Omental fat pad (tissue), 4 donors: ENCODE results near the gene RAP1GDS1. TPM values are rescaled to one million over a fixed set of nuclear protein-coding genes. Genes with fewer than 3 reads are reported as not detected.
"Not testable (repeated sequence)": the region's sequence is repeated elsewhere in the genome, so short reads cannot be mapped to it uniquely, and the experiment has no call there.

ENCODE experiments used
- ATAC-seq: fragments of 150-250 bp; one replicate; pipeline ENCODE4 v1.9.1; 2016; ENCODE audit warnings: mild to moderate bottlenecking, moderate library complexity; ENCODE audit not compliant: low FRiP score
- DNase-seq: peaks from one replicate; pipeline ENCODE4 v3.0.0-alpha.2; 2019; ENCODE audit warnings: low spot score
- CTCF ChIP-seq, 3 donors: fragments of 450-650 bp; IDR thresholded peaks; one replicate each; pipeline ENCODE4 v1.5.1; 2016 to 2017; ENCODE audit warnings: antibody characterized with exemption in 3 of 3, mild to moderate bottlenecking in 3 of 3, moderate library complexity in 2 of 3
- total RNA-seq, 4 donors: library from RNA; depleted of rRNA; stranded (reverse); fragments of >200 nt; gene quantifications; one replicate each; pipeline ENCODE4 v1.1.0, GENCODE V29; 2016

The RAP1GDS1 gene
- total RNA-seq, 4 donors from 2014 or later: 21.3 to 45.1 (median 34.3) TPM

- TF ChIP-seq CTCF (IDR thresholded peaks at IDR 0.05): no peak
- DNase-seq (no peak), ATAC-seq (no peak)
Measured at GRCh38 chr4:98326168-98326567, 65.0 kb downstream of the RAP1GDS1 start.

GRCh38 chr4:98327694-98328093 lies 66.5 kb downstream of the RAP1GDS1 start:
- ATAC-seq: no peak
- DNase-seq: no peak
- no peak for TF ChIP-seq CTCF (IDR thresholded peaks at IDR 0.05)

GRCh38 chr4:98329879-98330640 lies 68.9 kb downstream of the RAP1GDS1 start:
- not testable (repeated sequence) for DNase-seq, ATAC-seq

DNA sequence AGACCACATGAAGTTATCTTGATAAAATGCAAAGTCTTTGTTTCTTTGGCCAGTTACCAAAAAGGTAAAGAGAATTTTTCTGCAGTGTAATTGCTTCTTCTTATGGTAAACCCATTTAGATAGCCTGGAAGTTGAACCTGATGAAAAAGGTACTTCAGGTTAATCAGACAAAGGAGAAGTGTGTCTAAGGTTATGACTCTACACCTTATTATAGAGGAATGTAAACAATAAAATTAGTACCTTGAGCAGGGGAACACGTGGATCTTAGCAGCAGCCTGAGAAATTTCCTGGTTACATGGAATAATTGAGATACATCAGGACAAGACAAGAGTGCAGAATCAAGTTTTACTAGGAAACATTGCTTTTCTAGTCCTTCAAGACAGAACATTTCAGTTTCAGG lies 70.8 kb downstream of the RAP1GDS1 start:
- ATAC-seq: no peak
- DNase-seq: no peak

DNA sequence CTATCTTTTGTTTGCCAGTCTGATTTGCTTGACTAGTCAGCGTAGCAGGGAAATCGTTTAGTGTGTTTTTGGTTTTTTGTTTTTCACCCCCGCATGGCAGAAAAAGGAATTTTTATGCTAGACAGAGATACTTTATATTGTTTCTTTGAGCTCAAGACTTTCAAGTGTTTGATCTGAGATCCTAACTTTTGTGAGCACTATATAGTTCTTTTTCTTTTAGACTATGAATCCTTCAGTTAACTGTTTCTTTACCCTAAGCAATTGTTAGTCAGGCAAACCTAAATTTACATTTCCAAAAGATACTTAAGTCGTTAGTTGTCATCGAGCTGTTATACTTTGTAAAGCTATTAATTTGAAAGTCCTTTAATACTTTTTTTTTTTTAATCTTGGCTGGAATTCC lies 73.3 kb downstream of the RAP1GDS1 start:
- DNase-seq: no peak
- no peak for TF ChIP-seq CTCF (IDR thresholded peaks at IDR 0.05)

More for the DNA sequence above, 70.8 kb downstream of the RAP1GDS1 start:
- TF ChIP-seq CTCF (IDR thresholded peaks at IDR 0.05): no peak

DNA sequence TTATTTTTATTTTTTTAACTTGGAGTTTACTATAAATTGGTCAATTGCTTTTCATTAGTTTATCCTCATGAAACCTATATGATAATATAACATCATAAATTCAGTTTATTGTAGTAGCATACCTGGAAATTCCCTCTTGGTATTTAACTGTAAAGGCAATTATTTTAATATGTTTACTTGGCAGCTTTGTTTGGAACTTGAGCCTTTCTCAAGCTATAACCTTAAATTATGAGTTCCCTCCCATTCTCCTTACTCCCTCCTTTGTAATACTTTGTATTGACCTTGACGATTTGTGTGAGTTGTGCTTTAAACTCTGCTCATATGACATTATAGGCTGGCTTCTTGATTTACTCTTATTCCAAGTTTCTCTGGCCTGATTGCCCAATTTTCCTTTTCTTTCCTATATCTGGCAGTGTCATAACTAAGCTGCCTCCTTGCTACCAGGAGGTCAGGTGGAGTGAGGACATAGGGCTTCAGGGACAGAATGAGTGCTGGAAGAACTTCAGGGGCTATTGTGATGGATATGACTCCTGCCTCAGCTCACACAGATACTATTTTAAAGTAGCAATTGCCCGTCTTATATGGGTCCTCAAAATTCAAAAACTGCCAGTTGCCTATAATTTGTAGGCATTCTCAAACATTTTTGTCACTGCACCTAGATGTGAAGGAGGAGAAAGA lies 77.7 kb downstream of the RAP1GDS1 start:
- ATAC-seq (no peak), DNase-seq (no peak)
- TF ChIP-seq CTCF (IDR thresholded peaks at IDR 0.05): no peak

More for the DNA sequence above, 73.3 kb downstream of the RAP1GDS1 start:
- no peak for ATAC-seq

DNA sequence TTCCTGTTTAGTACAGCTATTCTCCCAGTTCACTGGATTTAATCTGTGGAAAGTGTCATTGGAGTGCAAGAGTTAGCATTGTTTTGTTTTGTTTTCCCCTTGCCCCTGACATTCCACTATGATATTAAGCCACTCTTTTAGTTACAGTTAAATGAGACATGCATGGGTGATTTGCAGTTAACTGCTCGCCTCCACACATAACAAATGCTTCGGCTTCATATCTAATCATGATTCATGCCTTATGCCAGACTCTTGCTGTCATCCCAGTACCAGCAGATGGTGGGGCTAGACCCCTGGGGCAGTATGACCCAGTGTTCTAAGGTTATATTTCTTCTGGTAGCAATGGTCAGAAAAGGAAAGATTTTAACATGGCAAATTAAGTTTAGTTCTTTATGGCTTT lies 80.1 kb downstream of the RAP1GDS1 start:
- DNase-seq (no peak), ATAC-seq (no peak)
- no peak for TF ChIP-seq CTCF (IDR thresholded peaks at IDR 0.05)
